ENCODE data around the gene DEPDC5.

The DEPDC5 gene

DNA sequence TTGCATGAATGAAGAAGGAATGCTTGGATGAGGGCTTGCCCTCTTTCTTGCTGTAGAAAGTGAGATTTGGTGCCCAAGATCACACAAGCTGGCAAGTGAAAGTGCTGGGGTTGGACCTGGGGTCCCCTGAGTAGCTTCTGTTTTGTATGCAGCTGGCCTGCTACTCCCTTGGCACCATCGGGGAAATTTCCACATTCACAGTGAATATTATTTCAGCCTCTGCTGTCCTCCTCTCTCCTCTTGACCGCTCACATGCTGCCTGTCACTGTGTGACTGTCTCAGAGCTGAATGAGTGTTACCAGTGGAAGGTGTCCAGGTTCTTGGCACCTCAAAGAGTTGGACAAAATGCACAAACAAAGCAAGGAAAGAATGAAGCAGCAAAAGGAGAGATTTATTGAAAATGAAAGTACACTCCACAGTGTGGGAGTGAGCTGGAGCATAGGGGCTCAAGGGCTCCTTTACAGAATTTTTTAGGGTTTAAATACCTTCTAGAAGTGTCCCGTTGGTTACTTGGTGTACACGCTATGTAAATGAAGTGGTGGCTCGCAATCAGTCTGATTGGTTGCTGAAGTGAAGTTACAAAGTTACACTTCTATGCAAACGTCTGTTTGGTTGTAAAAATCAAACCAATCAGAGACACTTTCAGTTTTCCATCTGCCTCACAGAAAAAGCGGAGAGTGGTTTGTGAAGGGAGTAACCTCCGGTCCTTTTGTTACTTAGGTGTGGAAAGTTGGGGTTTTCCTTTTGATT lies 87.4 kb downstream of the DEPDC5 start:
- TF ChIP-seq MYC (IDR thresholded peaks at IDR 0.05; ENCODE audit: low read depth, low read length), result no peak
- no peak for TF ChIP-seq POLR2A (IDR thresholded peaks at IDR 0.05; ENCODE audit: extremely low read depth, insufficient read length)
- H3K4me3 ChIP-seq (ENCODE audit: low read depth, low read length), result no peak overlapping the region
- no peak for DNase-seq (ENCODE audit: low read depth)

DNA sequence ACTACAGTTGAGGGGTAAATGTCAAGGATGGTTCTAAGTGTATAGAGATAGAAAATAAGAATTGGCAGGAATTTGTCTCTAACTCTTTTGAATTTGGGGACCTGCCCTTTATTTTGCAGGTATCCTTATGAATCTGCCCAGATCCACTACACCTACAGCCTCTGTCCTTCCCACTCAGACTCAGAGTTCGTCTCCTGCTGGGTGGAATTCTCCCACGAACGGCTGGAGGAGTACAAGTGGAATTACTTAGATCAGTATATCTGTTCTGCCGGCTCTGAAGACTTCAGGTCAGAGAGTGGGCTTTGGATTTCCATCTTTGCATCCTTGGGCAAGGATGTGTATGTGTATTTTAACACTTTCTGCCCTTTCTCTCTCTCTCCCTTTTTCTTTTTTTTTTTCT lies 89.7 kb downstream of the DEPDC5 start:
- no peak for DNase-seq (ENCODE audit: low read depth)
- no peak overlapping the region for H3K4me3 ChIP-seq (ENCODE audit: low read depth, low read length)
- TF ChIP-seq MYC (IDR thresholded peaks at IDR 0.05; ENCODE audit: low read depth, low read length) (no peak), POLR2A (IDR thresholded peaks at IDR 0.05; ENCODE audit: extremely low read depth, insufficient read length) (no peak)
- TF ChIP-seq, protein P1, sequence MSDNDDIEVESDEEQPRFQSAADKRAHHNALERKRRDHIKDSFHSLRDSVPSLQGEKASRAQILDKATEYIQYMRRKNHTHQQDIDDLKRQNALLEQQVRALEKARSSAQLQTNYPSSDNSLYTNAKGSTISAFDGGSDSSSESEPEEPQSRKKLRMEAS (IDR thresholded peaks at IDR 0.05; ENCODE audit: low read depth, low read length), result no peak
- TF ChIP-seq, protein P2, sequence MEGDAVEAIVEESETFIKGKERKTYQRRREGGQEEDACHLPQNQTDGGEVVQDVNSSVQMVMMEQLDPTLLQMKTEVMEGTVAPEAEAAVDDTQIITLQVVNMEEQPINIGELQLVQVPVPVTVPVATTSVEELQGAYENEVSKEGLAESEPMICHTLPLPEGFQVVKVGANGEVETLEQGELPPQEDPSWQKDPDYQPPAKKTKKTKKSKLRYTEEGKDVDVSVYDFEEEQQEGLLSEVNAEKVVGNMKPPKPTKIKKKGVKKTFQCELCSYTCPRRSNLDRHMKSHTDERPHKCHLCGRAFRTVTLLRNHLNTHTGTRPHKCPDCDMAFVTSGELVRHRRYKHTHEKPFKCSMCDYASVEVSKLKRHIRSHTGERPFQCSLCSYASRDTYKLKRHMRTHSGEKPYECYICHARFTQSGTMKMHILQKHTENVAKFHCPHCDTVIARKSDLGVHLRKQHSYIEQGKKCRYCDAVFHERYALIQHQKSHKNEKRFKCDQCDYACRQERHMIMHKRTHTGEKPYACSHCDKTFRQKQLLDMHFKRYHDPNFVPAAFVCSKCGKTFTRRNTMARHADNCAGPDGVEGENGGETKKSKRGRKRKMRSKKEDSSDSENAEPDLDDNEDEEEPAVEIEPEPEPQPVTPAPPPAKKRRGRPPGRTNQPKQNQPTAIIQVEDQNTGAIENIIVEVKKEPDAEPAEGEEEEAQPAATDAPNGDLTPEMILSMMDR (IDR thresholded peaks at IDR 0.05; ENCODE audit: low read depth, low read length), result no peak

DNA sequence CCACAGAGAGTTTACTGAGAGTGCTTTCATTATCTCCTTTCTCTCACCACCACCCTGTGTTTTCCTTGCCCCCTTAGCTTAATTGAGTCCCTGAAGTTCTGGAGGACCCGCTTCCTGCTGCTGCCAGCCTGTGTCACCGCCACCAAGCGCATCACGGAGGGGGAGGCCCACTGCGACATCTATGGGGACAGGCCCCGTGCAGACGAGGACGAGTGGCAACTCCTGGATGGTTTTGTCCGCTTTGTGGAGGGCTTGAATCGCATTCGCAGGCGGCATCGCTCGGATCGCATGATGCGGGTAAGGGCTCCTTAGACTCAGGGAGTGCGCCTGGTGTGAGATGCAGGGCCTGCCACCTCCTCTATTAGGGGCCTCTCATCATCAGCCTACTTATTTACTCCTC lies 91.1 kb downstream of the DEPDC5 start:
- DNase-seq (ENCODE audit: low read depth), result no peak
- H3K4me3 ChIP-seq (ENCODE audit: low read depth, low read length), result no peak overlapping the region
- TF ChIP-seq POLR2A (IDR thresholded peaks at IDR 0.05; ENCODE audit: extremely low read depth, insufficient read length) (no peak), MYC (IDR thresholded peaks at IDR 0.05; ENCODE audit: low read depth, low read length) (no peak)
- TF ChIP-seq, protein P1 (IDR thresholded peaks at IDR 0.05; ENCODE audit: low read depth, low read length), result no peak
- TF ChIP-seq, protein P2 (IDR thresholded peaks at IDR 0.05; ENCODE audit: low read depth, low read length), result no peak

DNA sequence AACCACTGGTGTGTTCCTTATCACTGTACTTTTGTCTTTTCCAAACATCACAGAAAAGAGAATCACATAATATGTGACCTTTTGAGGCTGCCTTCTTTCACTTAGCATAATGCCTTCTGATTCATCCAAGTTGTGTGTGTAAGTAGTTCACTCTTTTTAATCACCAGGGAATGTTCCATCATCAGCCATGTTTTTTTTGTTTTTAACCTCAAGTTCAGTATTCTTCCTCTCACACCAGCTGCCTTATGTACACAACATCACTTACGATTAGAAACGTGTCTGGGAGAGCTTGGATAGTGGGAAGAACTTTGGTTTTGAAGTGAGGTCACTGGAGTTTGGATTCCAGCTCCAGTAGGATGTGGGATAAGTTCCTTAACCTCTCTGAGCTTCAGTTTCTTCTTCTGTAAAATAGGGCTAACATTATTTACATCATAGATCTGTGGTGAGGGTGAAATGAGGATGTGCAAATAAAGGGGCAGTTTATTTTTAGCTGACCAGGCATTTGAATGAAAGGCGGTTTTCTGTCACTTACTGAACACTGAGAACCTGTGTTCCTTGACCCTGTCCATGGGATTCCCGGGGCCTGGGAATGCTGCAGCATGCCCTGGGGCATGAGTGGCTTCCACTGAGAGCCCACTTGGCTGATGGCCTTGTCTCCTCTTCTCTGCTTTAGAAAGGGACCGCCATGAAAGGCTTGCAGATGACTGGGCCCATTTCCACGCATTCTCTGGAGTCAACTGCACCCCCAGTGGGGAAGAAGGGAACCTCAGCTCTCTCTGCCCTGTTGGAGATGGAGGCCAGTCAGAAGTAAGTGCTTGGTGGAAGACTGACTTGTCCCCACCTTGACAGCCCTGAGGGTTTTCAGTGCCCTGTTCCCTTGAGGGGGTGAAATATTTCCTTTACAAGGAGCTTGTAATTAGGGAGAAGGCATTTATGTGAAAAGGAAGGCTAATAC lies 92.6 kb downstream of the DEPDC5 start:
- H3K4me3 ChIP-seq (ENCODE audit: low read depth, low read length), result no peak overlapping the region
- DNase-seq (ENCODE audit: low read depth), result peak; percentile 11
- TF ChIP-seq, protein P2 (IDR thresholded peaks at IDR 0.05; ENCODE audit: low read depth, low read length), result peak; percentile 19
- TF ChIP-seq, protein P1 (IDR thresholded peaks at IDR 0.05; ENCODE audit: low read depth, low read length), result no peak
- TF ChIP-seq POLR2A (IDR thresholded peaks at IDR 0.05; ENCODE audit: extremely low read depth, insufficient read length), result no peak

DNA sequence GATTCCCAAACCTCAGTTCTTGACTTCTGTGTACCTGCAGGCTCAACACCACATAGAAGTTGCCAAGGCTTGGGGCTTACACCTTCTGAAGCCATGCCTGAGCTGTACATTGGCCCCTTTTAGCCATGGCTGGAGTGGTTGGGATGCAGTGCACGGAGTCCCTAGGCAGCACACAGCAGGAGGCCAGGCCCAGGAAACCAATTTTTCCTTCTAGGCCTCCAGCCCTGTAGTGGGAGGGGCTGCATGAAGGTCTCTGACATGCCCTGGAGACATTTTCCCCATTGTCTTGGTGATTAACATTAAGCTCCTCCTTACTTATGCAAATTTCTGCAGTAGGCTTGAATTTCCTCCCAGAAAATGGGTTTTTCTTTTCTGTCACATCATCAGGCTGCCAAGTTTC lies 94.6 kb downstream of the DEPDC5 start:
- H3K4me3 ChIP-seq (ENCODE audit: low read depth, low read length), result no peak overlapping the region
- TF ChIP-seq MYC (IDR thresholded peaks at IDR 0.05; ENCODE audit: low read depth, low read length) (no peak), POLR2A (IDR thresholded peaks at IDR 0.05; ENCODE audit: extremely low read depth, insufficient read length) (no peak)
- TF ChIP-seq, protein P1 (IDR thresholded peaks at IDR 0.05; ENCODE audit: low read depth, low read length), result no peak
- TF ChIP-seq, protein P2 (IDR thresholded peaks at IDR 0.05; ENCODE audit: low read depth, low read length), result no peak
- no peak for DNase-seq (ENCODE audit: low read depth)

DNA sequence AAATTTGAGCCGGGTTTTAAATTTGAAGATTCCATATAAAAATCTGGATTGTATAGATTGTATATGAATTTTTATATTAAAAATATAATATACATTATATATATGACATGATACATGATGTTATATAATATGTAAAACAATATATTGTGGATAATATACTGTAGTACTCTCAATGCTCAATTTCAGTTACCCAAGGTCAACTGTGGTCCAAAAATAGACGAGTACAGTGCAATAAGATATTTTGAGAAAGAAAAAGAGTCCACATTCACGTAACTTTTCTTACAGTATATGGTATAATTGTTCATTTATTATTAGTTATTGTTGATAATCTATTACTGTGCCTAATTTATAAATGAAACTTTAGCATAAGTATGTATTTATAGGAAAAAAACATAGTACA lies 96.3 kb downstream of the DEPDC5 start:
- H3K4me3 ChIP-seq (ENCODE audit: low read depth, low read length), result no peak overlapping the region
- no peak for TF ChIP-seq MYC (IDR thresholded peaks at IDR 0.05; ENCODE audit: low read depth, low read length)
- TF ChIP-seq, protein P1 (IDR thresholded peaks at IDR 0.05; ENCODE audit: low read depth, low read length), result no peak
- no peak for TF ChIP-seq POLR2A (IDR thresholded peaks at IDR 0.05; ENCODE audit: extremely low read depth, insufficient read length)
- TF ChIP-seq, protein P2 (IDR thresholded peaks at IDR 0.05; ENCODE audit: low read depth, low read length), result no peak

More for the DNA sequence above, 96.3 kb downstream of the DEPDC5 start:
- no peak for DNase-seq (ENCODE audit: low read depth)

All from NB4 (cell line).